Stimulated activated CD8-positive, alpha-beta memory T cell treated with anti-CD3 and anti-CD28 coated beads, Interleukin-4, amount 100 ng/mL, for 1 hour (primary cell): ENCODE data around the gene MLLT10.

Experiments
- DNase-seq, 2 donors: peaks; one replicate each; pipeline ENCODE4 v3.0.0-alpha.2; 2020; ENCODE audit warnings: low read depth in 2 of 2, low spot score in 1 of 2

MLLT10 gene

GRCh38 chr10:21501091-21501490, 32.9 kb upstream of the MLLT10 start:
- no peak for DNase-seq

GRCh38 chr10:21501731-21502347, 32.2 kb upstream of the MLLT10 start:
- no peak for DNase-seq

GRCh38 chr10:21502348-21502740, 31.7 kb upstream of the MLLT10 start:
- DNase-seq, result no peak

- no peak for DNase-seq
Observed at GRCh38 chr10:21503542-21503941, 30.5 kb upstream of the MLLT10 start.

GRCh38 chr10:21505711-21506278, 28.2 kb upstream of the MLLT10 start:
- no peak for DNase-seq

GRCh38 chr10:21506351-21506750, 27.7 kb upstream of the MLLT10 start:
- DNase-seq, result no peak

GRCh38 chr10:21507150-21507549, 26.9 kb upstream of the MLLT10 start:
- no peak for DNase-seq

- DNase-seq, result no peak
Observed at GRCh38 chr10:21508706-21509331, 25.2 kb upstream of the MLLT10 start.

- no peak for DNase-seq
Observed at GRCh38 chr10:21509341-21510240, 24.4 kb upstream of the MLLT10 start.

- no peak for DNase-seq
Observed at GRCh38 chr10:21510241-21511094, 23.6 kb upstream of the MLLT10 start.

GRCh38 chr10:21511095-21511570, 22.9 kb upstream of the MLLT10 start:
- DNase-seq, result no peak

GRCh38 chr10:21511946-21512572, 22.0 kb upstream of the MLLT10 start:
- DNase-seq, result no peak

- no peak for DNase-seq
Observed at GRCh38 chr10:21512573-21513404, 21.2 kb upstream of the MLLT10 start.

- DNase-seq, result no peak
Observed at GRCh38 chr10:21513405-21513788, 20.6 kb upstream of the MLLT10 start.

- DNase-seq, result no peak
Observed at GRCh38 chr10:21514129-21514817, 19.8 kb upstream of the MLLT10 start.

- no peak for DNase-seq
Observed at GRCh38 chr10:21514818-21515351, 19.1 kb upstream of the MLLT10 start.

GRCh38 chr10:21515361-21516241, 18.4 kb upstream of the MLLT10 start:
- no peak for DNase-seq
